DND-41 (cell line): ENCODE measurements around the gene TNIK.

ENCODE experiments used
- ATAC-seq: fragments of 200-7000 bp; cut with Tn5 transposase; 3 replicates; pipeline ENCODE4 v1.9.1; 2021; ENCODE audit warnings: low read depth; ENCODE audit not compliant: insufficient read depth
- DNase-seq: peaks from one replicate; pipeline ENCODE4 v3.0.0-alpha.2; 2020
- H2AFZ ChIP-seq: 2 replicates; pipeline ENCODE4 v1.6.0; 2012; ENCODE audit warnings: low read depth, low read length
- H3K27ac ChIP-seq: 2 replicates; pipeline ENCODE4 v1.5.1; 2012; ENCODE audit warnings: low read length, inconsistent platforms
- H3K27me3 ChIP-seq: fragments of 200-600 bp; sonication (generic); 2 replicates; pipeline ENCODE4 v1.6.0; 2012; ENCODE audit warnings: low read length, mild to moderate bottlenecking, inconsistent platforms; ENCODE audit not compliant: insufficient read depth, poor library complexity
- H3K36me3 ChIP-seq: 2 replicates; pipeline ENCODE4 v1.5.1; 2012; ENCODE audit warnings: low read length, inconsistent platforms; ENCODE audit not compliant: insufficient read depth
- H3K4me1 ChIP-seq: 2 replicates; pipeline ENCODE4 v1.5.1; 2012; ENCODE audit warnings: mild to moderate bottlenecking, low read length; ENCODE audit not compliant: insufficient read depth
- H3K4me2 ChIP-seq: 2 replicates; pipeline ENCODE4 v1.6.0; 2012; ENCODE audit warnings: mild to moderate bottlenecking, moderate library complexity, low read length, inconsistent platforms; ENCODE audit not compliant: insufficient read depth
- H3K4me3 ChIP-seq, 2 experiments: fragments of 200-600 bp in 1 of 2; shearing (Covaris generic) in 1 of 2; 2 replicates each; pipeline ENCODE4 v1.5.1; 2012 to 2016; ENCODE audit warnings: inconsistent platforms in 2 of 2, low read length in 2 of 2, mild to moderate bottlenecking in 2 of 2, low read depth in 1 of 2, moderate library complexity in 1 of 2
- H3K79me2 ChIP-seq: 2 replicates; pipeline ENCODE4 v1.6.0; 2012; ENCODE audit warnings: low read length, inconsistent platforms; ENCODE audit not compliant: insufficient read depth
- H3K9ac ChIP-seq: 2 replicates; pipeline ENCODE4 v1.6.0; 2012; ENCODE audit warnings: low read depth, mild to moderate bottlenecking, inconsistent platforms, low read length, moderate library complexity
- H3K9me3 ChIP-seq: 2 replicates; pipeline ENCODE4 v1.5.1; 2012; ENCODE audit warnings: low read length, moderate library complexity, mild to moderate bottlenecking, inconsistent platforms; ENCODE audit not compliant: insufficient read depth, severe bottlenecking
- H4K20me1 ChIP-seq: 2 replicates; pipeline ENCODE4 v1.6.0; 2012; ENCODE audit warnings: low read length; ENCODE audit not compliant: insufficient read depth
- CTCF ChIP-seq: IDR thresholded peaks from 2 replicates; pipeline ENCODE4 v1.5.1; 2012; ENCODE audit warnings: borderline replicate concordance, low read length, moderate library complexity, mild to moderate bottlenecking; ENCODE audit not compliant: poor library complexity, severe bottlenecking; ENCODE audit errors: extremely low read depth
- EZH2 ChIP-seq: IDR thresholded peaks from 3 replicates; pipeline ENCODE4 v1.6.1; 2012; ENCODE audit warnings: borderline replicate concordance, low read depth, mild to moderate bottlenecking, moderate library complexity, low read length, inconsistent platforms; ENCODE audit not compliant: severe bottlenecking

TNIK gene

GRCh38 chr3:171465763-171466162, 5.6 kb upstream of the TNIK start:
- no peaks in the 10 kb centered on the region for H3K4me1 ChIP-seq

DNA sequence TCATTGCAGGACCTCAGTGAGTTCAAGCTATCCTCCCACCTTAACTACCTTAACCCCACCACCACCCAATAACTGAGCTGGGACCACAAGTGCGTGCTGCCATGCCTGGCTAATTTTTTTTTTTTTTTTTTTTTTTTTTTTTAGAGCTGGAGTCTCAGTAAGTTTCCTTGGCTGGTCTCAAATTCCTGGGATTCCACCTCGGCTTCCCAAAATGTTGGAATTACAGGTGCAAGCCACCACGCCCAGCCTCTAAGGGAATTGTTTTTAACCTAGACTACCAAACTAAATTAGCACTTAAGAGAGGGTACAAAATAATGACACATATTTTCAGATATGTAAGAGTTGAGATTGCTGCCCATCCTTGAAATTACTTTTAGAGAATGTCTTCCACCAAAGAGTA, 4.3 kb upstream of the TNIK start:
- no peak for ATAC-seq
- Histone ChIP-seq H3K9me3 (no peaks in the 10 kb centered on the region), H3K79me2 (no peaks in the 10 kb centered on the region), H4K20me1 (no peaks in the 10 kb centered on the region), H3K36me3 (no peaks in the 10 kb centered on the region), H3K4me1 (no peaks in the 10 kb centered on the region), H3K27ac (no peak overlapping the region), H3K9ac (no peak overlapping the region), H3K4me2 (no peak overlapping the region), H2AFZ (no peak overlapping the region), H3K4me3 (no peak overlapping the region), H3K27me3 (peaks cover 9% of the 10 kb centered on the region)
- no peak for TF ChIP-seq CTCF
- no peak for TF ChIP-seq EZH2
- DNase-seq: no peak

More at GRCh38 chr3:171465763-171466162, 5.6 kb upstream of the TNIK start:
- peaks cover 3% of the 10 kb centered on the region for H3K27me3 ChIP-seq
- H3K36me3 ChIP-seq: no peaks in the 10 kb centered on the region
- TF ChIP-seq EZH2 (no peak), CTCF (no peak)
- no peak overlapping the region for H2AFZ ChIP-seq
- no peak overlapping the region for H3K9ac ChIP-seq
- no peak overlapping the region for H3K4me3 ChIP-seq
- no peak for DNase-seq
- ATAC-seq: no peak
- H3K27ac ChIP-seq: no peak overlapping the region
- H3K79me2 ChIP-seq: no peaks in the 10 kb centered on the region
- no peak overlapping the region for H3K4me2 ChIP-seq
- no peaks in the 10 kb centered on the region for H4K20me1 ChIP-seq
- H3K9me3 ChIP-seq: no peaks in the 10 kb centered on the region

DNA sequence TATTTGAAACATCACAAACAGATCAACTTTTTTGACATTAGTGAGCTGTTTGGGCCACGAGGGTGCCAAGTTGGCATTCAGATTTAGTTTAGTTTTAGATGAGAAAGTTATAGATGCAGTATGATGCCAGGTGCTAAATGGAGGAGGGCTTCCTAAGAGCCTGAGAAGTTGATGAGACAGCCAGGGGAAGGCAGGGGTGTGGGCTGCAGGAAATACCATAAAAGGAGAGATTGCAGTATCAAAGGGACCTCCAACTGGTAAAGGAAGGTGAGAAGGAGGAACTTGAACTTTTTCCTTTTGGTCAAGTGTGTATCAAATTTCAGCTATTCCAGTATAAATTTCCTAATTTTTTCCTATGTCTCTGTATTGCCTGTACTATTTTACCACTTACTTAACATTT, 2.0 kb upstream of the TNIK start:
- Histone ChIP-seq H4K20me1 (no peaks in the 10 kb centered on the region), H3K79me2 (no peaks in the 10 kb centered on the region), H3K27me3 (peaks cover 29% of the 10 kb centered on the region), H3K27ac (no peak overlapping the region), H3K4me3 (no peak overlapping the region), H3K36me3 (no peaks in the 10 kb centered on the region), H3K4me1 (peaks cover 16% of the 10 kb centered on the region; the same call in 1 of the 2 replicates), H2AFZ (no peak overlapping the region), H3K4me2 (no peak overlapping the region), H3K9ac (no peak overlapping the region), H3K9me3 (no peaks in the 10 kb centered on the region)
- DNase-seq (no peak), ATAC-seq (no peak)
- TF ChIP-seq EZH2 (no peak), CTCF (no peak)

DNA sequence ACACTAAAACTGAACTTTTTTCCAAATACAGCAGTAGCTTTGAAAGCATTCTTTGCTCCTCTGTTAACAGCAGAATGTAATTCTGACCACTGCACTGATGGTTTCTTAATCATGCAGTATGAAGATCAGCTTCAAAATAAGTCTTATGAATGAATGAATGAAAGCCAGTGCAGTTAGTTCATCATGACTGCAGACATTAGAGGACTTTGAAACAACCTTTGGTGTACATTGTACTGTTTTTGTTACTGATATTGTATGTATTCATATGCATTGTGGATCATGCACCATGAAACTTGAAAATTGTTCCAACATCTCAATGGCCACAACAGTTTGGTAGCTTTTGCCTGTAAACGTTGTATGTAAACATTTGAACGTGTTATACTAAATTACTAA, 1.3 kb upstream of the TNIK start:
- H3K4me1 ChIP-seq: peaks cover 16% of the 10 kb centered on the region; the same call in 1 of the 2 replicates
- H3K4me2 ChIP-seq: no peak overlapping the region
- no peaks in the 10 kb centered on the region for H3K9me3 ChIP-seq
- H3K4me3 ChIP-seq: no peak overlapping the region
- H3K79me2 ChIP-seq: no peaks in the 10 kb centered on the region
- H3K27me3 ChIP-seq: peaks cover 36% of the 10 kb centered on the region
- no peak for ATAC-seq
- H2AFZ ChIP-seq: no peak overlapping the region
- H3K36me3 ChIP-seq: no peaks in the 10 kb centered on the region
- H3K27ac ChIP-seq: no peak overlapping the region
- H3K9ac ChIP-seq: no peak overlapping the region
- DNase-seq: no peak
- no peaks in the 10 kb centered on the region for H4K20me1 ChIP-seq
- TF ChIP-seq EZH2 (no peak), CTCF (no peak)
